ENCODE results near the gene DSCAML1. TPM values are rescaled to one million over a fixed set of nuclear protein-coding genes. Genes with fewer than 3 reads are reported as not detected.

DSCAML1 gene
- total RNA-seq, 2 donors from 2014 or later = 0.67 to 1.3 TPM

- TF ChIP-seq CTCF (IDR thresholded peaks at IDR 0.05) = no peak
- no peaks in the 10 kb centered on the region for H3K27me3 ChIP-seq
- no peak overlapping the region for H3K4me3 ChIP-seq
- H3K27ac ChIP-seq = no peak overlapping the region
- H3K4me1 ChIP-seq = peaks cover 0 to 25% of the 10 kb centered on the region in 2 donors
- DNase-seq (ENCODE audit: low spot score) = no peak
- no peaks in the 10 kb centered on the region for H3K9me3 ChIP-seq
- H3K36me3 ChIP-seq = no peaks in the 10 kb centered on the region
Observed at GRCh38 chr11:117688255-117688797, 108.7 kb downstream of the DSCAML1 start.

- Histone ChIP-seq H3K27ac (no peak overlapping the region), H3K4me1 (peaks cover 0 to 25% of the 10 kb centered on the region in 2 donors), H3K36me3 (no peaks in the 10 kb centered on the region), H3K4me3 (no peak overlapping the region), H3K27me3 (no peaks in the 10 kb centered on the region), H3K9me3 (no peaks in the 10 kb centered on the region)
- no peak for DNase-seq (ENCODE audit: low spot score)
- no peak for TF ChIP-seq CTCF (IDR thresholded peaks at IDR 0.05)
Observed at GRCh38 chr11:117687776-117688175, 109.2 kb downstream of the DSCAML1 start.

- no peak overlapping the region for H3K27ac ChIP-seq
- no peaks in the 10 kb centered on the region for H3K36me3 ChIP-seq
- H3K4me1 ChIP-seq = peaks cover 0 to 19% of the 10 kb centered on the region in 2 donors
- H3K27me3 ChIP-seq = no peaks in the 10 kb centered on the region
- TF ChIP-seq CTCF (IDR thresholded peaks at IDR 0.05) = no peak
- DNase-seq (ENCODE audit: low spot score) = no peak
- H3K9me3 ChIP-seq = no peaks in the 10 kb centered on the region
- no peak overlapping the region for H3K4me3 ChIP-seq
Observed at GRCh38 chr11:117686711-117687110, 110.3 kb downstream of the DSCAML1 start.

GRCh38 chr11:117685566-117685965 is 111.5 kb downstream of the DSCAML1 start:
- H3K27me3 ChIP-seq = no peaks in the 10 kb centered on the region
- H3K4me3 ChIP-seq = no peak overlapping the region
- no peaks in the 10 kb centered on the region for H3K9me3 ChIP-seq
- peaks cover 0 to 8% of the 10 kb centered on the region in 2 donors for H3K4me1 ChIP-seq
- H3K36me3 ChIP-seq = no peaks in the 10 kb centered on the region
- H3K27ac ChIP-seq = no peak overlapping the region
- TF ChIP-seq CTCF (IDR thresholded peaks at IDR 0.05) = no peak
- DNase-seq (ENCODE audit: low spot score) = no peak

GRCh38 chr11:117684731-117685130 is 112.3 kb downstream of the DSCAML1 start:
- H3K27me3 ChIP-seq = no peaks in the 10 kb centered on the region
- no peaks in the 10 kb centered on the region for H3K36me3 ChIP-seq
- H3K4me1 ChIP-seq = no peaks in the 10 kb centered on the region
- H3K4me3 ChIP-seq = no peak overlapping the region
- DNase-seq (ENCODE audit: low spot score) = no peak
- TF ChIP-seq CTCF (IDR thresholded peaks at IDR 0.05) = no peak
- H3K27ac ChIP-seq = no peak overlapping the region
- no peaks in the 10 kb centered on the region for H3K9me3 ChIP-seq

- no peak overlapping the region for H3K27ac ChIP-seq
- TF ChIP-seq CTCF (IDR thresholded peaks at IDR 0.05) = no peak
- H3K4me1 ChIP-seq = peaks cover 0 to 4% of the 10 kb centered on the region in 2 donors
- no peaks in the 10 kb centered on the region for H3K36me3 ChIP-seq
- no peaks in the 10 kb centered on the region for H3K27me3 ChIP-seq
- no peak overlapping the region for H3K4me3 ChIP-seq
- H3K9me3 ChIP-seq = no peaks in the 10 kb centered on the region
- no peak for DNase-seq (ENCODE audit: low spot score)
Observed at GRCh38 chr11:117684111-117684510, 112.9 kb downstream of the DSCAML1 start.

Measured in right atrium auricular region (tissue), 2 donors.